Measurements from ENCODE around the gene ATL1.

The ATL1 gene

GRCh38 chr14:50531595-50532501 lies 28.1 kb upstream of the ATL1 start (continued):
- TF ChIP-seq ZFHX2 (tag by site-specific recombination; conservative IDR thresholded peaks at IDR 0.05) (no peak), ZBTB26 (tag by site-specific recombination; optimal IDR thresholded peaks at IDR 0.05) (peak; percentile 79), SP3 (tag by site-specific recombination; IDR thresholded peaks at IDR 0.05) (no peak), ZNF394 (tag by site-specific recombination; IDR thresholded peaks at IDR 0.05; ENCODE audit: borderline replicate concordance) (no peak), PRDM1 (tag by site-specific recombination; IDR thresholded peaks at IDR 0.05) (peak; percentile 83), ZIC2 (tag by site-specific recombination; IDR thresholded peaks at IDR 0.05) (peak; percentile 80), WT1 (tag by site-specific recombination; IDR thresholded peaks at IDR 0.05) (no peak), ELK4 (IDR thresholded peaks at IDR 0.05; ENCODE audit: borderline replicate concordance, low read depth, low read length) (no peak), ZNF169 (tag by site-specific recombination; IDR thresholded peaks at IDR 0.05) (no peak), ZNF658 (tag by site-specific recombination; IDR thresholded peaks at IDR 0.05) (no peak), KLF16 (tag by site-specific recombination; IDR thresholded peaks at IDR 0.05) (0 out of 2 replicates have a peak, but pooled peaks have one; percentile 32), ZNF585B (tag by site-specific recombination; IDR thresholded peaks at IDR 0.05) (no peak), ZNF112 (tag by site-specific recombination; IDR thresholded peaks at IDR 0.05) (no peak), INSM2 (tag by site-specific recombination; IDR thresholded peaks at IDR 0.05) (no peak), ZNF529 (tag by site-specific recombination; IDR thresholded peaks at IDR 0.05; ENCODE audit: insufficient replicate concordance) (no peak), ZNF791 (tag by site-specific recombination; IDR thresholded peaks at IDR 0.05) (no peak), ZNF354C (tag by site-specific recombination; IDR thresholded peaks at IDR 0.05; ENCODE audit: borderline replicate concordance, low read depth) (no peak), ZNF202 (tag by site-specific recombination; IDR thresholded peaks at IDR 0.05; ENCODE audit: borderline replicate concordance) (no peak), HOXA7 (CRISPR knock-in tag; IDR thresholded peaks at IDR 0.05; ENCODE audit: borderline replicate concordance) (no peak), TRIM28 (IDR thresholded peaks at IDR 0.05; ENCODE audit: borderline replicate concordance, low read length) (no peak), ZNF138 (tag by site-specific recombination; IDR thresholded peaks at IDR 0.05; ENCODE audit: borderline replicate concordance) (no peak), PRDM6 (tag by site-specific recombination; IDR thresholded peaks at IDR 0.05) (no peak), ZEB2 (tag by site-specific recombination; IDR thresholded peaks at IDR 0.05) (peak; percentile 49; the same call in 1 of the 2 replicates), ZNF184 (tag by site-specific recombination; IDR thresholded peaks at IDR 0.05) (no peak), ZNF561 (tag by site-specific recombination; IDR thresholded peaks at IDR 0.05; ENCODE audit: borderline replicate concordance) (no peak), SALL2 (tag by site-specific recombination; IDR thresholded peaks at IDR 0.05; ENCODE audit: borderline replicate concordance) (no peak), ZBTB17 (tag by site-specific recombination; IDR thresholded peaks at IDR 0.05) (no peak), PRDM4 (tag by site-specific recombination; IDR thresholded peaks at IDR 0.05) (no peak), ZNF133 (tag by site-specific recombination; IDR thresholded peaks at IDR 0.05) (no peak), ZNF513 (tag by site-specific recombination; IDR thresholded peaks at IDR 0.05) (no peak), TCF7L2 (IDR thresholded peaks at IDR 0.05; ENCODE audit: borderline replicate concordance, low read depth, low read length) (no peak)

Data from HEK293 (cell line).